Transverse colon (tissue), 4 donors: ENCODE measurements around the gene GINS3.

Experiments used
- EP300 ChIP-seq: sonication (generic); formaldehyde crosslinking; IDR thresholded peaks from one replicate; pipeline ENCODE4 v1.6.1; 2017; ENCODE audit warnings: antibody characterized with exemption, low read depth
- POLR2A ChIP-seq: fragments of 450-650 bp; IDR thresholded peaks from one replicate; pipeline ENCODE4 v1.6.1; 2016; ENCODE audit warnings: antibody characterized with exemption, mild to moderate bottlenecking, moderate library complexity
- POLR2AphosphoS5 ChIP-seq, 3 donors: sonication (generic); formaldehyde crosslinking; IDR thresholded peaks; one replicate each; pipeline ENCODE4 v1.6.1; 2016; ENCODE audit warnings: antibody characterized with exemption in 3 of 3
- TF ChIP-seq, protein P1 (sequence below), 5 experiments: fragments of 200-600 bp in 3 of 5; fragments of 450-650 bp in 2 of 5; sonication (generic) in 3 of 5; IDR thresholded peaks; 1 replicate in 2 of 5; 2 replicates in 3 of 5; pipeline ENCODE4 v1.5.1; 2016 to 2017; ENCODE audit warnings: antibody characterized with exemption in 5 of 5, inconsistent platforms in 3 of 5, mild to moderate bottlenecking in 2 of 5, moderate library complexity in 1 of 5

DNA sequence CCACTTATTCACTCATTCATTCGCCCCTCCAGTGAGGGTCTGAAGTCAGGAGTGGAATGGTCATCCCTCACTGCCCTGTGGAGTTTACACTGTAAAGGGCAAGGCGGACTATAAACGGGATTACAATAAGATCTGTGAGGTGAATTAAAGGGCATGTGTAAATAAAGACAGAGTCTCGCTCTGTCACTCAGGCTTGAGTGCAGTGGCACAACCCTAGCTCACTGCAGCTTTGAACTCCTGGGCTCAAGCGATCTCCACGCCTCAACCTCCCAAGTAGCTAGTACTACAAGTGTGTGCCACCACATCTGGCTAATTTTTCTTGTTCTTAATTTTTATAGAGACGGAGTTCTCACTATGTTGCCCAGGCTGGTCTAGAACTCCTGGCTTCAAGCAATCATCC, 25.8 kb downstream of the GINS3 start:
- TF ChIP-seq, protein P1, sequence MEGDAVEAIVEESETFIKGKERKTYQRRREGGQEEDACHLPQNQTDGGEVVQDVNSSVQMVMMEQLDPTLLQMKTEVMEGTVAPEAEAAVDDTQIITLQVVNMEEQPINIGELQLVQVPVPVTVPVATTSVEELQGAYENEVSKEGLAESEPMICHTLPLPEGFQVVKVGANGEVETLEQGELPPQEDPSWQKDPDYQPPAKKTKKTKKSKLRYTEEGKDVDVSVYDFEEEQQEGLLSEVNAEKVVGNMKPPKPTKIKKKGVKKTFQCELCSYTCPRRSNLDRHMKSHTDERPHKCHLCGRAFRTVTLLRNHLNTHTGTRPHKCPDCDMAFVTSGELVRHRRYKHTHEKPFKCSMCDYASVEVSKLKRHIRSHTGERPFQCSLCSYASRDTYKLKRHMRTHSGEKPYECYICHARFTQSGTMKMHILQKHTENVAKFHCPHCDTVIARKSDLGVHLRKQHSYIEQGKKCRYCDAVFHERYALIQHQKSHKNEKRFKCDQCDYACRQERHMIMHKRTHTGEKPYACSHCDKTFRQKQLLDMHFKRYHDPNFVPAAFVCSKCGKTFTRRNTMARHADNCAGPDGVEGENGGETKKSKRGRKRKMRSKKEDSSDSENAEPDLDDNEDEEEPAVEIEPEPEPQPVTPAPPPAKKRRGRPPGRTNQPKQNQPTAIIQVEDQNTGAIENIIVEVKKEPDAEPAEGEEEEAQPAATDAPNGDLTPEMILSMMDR (IDR thresholded peaks at IDR 0.05), result no peak
- TF ChIP-seq POLR2AphosphoS5 (IDR thresholded peaks at IDR 0.05) (no peak), POLR2A (no peak), EP300 (no peak)
